HS-5 (cell line): Measurements from ENCODE around the gene TTC4.

Experiments used
- DNase-seq: peaks from one replicate; pipeline ENCODE4 v3.0.0-alpha.2; 2012; ENCODE audit warnings: low read depth

Gene TTC4

GRCh38 chr1:54715493-54716298 is at the start of gene TTC4:
TTC4 (plus strand) TSS chr1:54715861; CDS start chr1:54715909, 48 bp downstream.
- peak; percentile 67 for DNase-seq

DNA sequence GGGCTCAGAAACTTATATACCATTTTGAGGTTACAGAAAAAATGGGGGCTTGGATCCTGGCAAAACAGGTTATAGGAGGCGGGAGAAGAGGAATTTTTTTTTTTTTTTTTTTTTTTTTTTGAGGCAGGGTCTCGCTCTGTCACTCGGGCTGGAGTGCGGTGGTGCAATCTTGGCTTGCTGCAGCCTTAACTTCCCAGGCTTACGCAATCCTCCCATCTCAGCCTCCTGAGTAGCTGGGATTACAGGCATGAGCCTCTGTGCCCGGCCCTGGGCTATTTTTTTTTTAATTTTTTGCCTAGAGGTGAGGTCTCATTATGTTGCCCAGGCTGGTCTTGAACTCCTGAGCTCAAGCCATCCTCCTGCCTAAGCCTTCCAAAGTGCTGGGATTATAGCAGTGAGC is 49.3 kb upstream of the TTC4 start:
- DNase-seq = no peak

DNA sequence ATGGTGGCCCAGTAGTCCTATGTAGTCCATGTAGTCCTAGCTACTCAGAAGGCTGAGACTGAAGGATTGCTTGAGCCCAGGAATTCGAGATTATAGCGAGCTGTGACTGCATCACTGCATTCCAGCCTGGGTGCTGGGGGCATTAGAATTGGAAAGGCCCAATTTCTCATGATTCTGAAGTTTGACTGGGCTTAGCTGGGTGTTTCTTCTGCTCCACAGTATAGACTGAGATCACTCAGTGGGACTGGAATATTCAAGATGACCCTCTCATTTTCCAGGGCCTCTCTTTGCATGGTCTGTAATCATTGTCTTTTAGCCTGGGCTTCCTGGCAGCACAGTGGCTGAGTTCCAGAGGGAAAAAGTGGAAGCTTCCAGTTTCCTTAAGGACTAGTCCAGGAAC is 47.9 kb upstream of the TTC4 start:
- no peak for DNase-seq

- DNase-seq = no peak
Observed at GRCh38 chr1:54668567-54668966, 47.1 kb upstream of the TTC4 start.

GRCh38 chr1:54671985-54672608 is 43.6 kb upstream of the TTC4 start:
- peak; percentile 18 for DNase-seq

- no peak for DNase-seq
Observed at GRCh38 chr1:54678776-54679643, 36.7 kb upstream of the TTC4 start.

DNA sequence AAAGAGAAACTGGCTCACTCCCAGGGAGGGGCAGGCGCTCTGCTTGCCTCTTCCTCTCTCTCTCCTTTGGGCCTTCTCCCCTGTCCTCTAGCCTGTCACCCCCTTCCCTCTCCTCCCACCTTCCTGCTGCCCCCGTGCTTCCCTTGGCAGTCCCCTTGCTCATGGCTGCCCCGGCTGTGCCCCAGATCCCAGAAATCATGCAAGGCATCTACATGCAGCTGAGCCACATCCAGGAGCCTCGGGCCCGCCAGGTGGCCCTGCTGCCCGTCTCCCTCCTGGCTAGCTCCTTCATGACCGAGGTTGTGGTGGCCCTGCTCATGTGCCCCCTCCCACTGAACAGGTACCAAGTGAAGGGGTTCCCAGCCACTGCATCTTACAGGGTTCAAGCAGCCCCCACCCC is 36.0 kb upstream of the TTC4 start:
- no peak for DNase-seq

DNA sequence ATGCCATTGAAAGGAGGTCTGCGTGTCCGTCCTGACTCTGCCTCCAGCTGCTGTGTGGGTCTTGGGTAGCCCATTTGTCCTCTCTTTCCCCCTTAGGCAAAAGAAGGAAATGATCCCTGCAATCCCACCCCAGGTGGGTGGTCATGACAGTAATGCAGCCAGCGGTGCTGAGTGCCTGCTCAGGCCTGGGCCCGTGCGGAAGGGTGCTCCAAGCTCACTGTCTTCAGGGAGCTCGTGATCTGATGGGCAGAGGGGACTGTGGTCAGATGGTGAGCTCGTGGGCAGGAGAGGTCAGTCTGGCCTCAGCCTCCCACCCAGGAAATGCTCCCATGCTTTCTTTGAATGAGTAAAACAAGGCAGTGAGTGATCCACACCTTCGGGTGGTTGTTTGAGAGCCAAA is 35.3 kb upstream of the TTC4 start:
- no peak for DNase-seq

- no peak for DNase-seq
Observed at GRCh38 chr1:54681358-54681757, 34.3 kb upstream of the TTC4 start.

DNA sequence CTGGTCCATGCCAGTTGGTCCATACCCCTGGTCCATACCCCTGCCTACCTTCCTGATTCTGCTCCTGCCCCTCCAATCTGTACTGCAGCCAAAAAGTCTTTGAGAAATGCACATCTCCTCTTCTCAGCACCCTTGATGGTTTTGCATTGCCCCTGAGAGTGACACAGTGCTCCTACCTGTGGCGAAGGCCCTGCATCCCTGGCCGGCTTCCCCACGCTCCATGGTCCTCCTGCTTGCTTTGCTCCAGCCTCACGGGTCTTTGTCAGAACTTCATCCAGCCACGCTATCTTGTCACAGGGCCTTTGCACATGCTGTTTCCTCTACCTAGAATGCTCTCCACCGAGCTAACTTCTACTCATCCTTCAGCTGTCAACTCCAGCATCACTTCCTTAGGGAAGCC is 32.2 kb upstream of the TTC4 start:
- no peak for DNase-seq

DNA sequence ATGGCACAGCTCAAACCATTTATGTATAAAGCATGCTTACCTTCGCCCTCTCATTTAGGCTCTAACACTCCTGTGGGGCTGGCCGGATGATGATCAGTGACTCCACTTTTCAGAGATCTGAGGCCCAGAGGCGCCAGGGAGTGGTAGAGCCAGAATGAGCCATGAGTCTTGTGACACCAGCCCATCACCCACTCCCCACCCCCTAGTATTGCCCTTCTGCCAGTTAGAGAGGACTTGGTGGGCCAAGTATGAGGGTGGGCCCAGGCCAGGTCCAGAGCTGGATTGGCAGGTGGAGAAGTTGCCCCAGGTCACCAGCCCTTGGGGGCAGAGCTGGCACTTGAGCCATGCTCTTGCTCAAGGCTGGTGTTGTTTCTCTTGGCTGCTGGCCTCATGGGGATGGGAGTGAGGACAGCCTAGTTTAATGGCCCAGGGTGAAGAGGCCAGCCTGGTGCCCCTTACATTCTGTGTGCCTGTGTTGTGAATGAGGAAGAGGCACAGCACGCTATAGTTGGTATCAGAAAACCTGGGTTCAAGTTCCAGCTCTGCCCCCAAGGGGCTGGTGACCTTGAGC is 30.2 kb upstream of the TTC4 start:
- DNase-seq = no peak

- DNase-seq = no peak
Observed at GRCh38 chr1:54686155-54686554, 29.5 kb upstream of the TTC4 start.

DNA sequence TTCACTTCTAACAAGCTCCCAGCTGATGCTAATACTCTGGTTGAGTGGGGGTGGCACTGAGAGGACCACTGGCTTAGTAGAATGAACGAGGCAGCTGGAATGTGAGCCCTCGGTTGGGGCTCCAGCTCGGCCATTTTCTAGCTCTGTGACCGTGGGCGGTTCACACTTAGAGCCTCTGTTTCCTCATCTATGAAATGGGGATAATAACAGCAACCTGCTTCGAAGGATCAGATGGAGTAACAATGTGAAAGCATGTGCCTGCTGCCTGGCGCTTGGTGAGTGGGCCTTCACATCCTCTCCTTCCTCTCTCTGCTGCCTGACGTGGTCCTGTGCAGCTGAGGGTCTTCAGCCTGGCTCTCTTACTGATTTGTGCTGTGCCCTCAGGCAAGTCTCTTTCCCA is 20.9 kb upstream of the TTC4 start:
- no peak for DNase-seq

DNA sequence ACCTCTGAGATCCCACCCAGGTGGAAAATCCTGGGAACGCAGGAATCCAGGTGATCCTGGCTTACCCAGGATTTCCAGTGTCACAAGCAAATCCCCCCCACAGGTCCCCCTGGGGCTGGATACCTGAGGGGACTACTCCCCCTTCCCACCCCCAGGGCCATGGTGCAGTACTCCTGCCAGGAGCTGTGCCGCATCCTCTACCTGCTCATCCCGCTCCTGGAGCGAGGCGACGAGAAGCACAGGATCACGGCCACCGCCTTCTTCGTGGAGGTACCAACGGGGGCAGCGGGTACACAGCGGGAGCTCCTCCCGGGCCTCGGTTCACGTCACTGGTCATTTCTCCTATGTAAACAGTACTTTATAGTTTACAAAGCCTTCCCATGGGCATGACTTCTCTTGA is 20.4 kb upstream of the TTC4 start:
- no peak for DNase-seq

DNA sequence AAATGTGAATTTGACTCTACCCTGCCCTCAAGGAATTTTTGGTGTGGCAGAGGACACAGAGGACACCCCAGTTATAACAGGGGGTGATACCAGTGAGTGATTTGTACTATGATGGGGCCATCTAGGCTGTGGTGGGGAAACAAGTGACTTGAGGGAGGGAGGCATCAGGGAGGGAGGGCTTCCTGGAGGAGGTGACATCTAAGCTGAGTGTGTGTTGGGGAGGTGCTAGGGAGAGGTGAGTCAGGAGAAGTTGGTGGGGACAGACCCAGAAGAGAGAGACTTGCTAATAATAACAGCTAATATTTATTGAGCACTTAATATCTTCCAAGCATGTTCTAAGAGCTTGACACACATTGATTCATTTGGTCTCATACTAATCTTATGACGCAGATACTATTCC is 19.9 kb upstream of the TTC4 start:
- no peak for DNase-seq

- DNase-seq = no peak
Observed at GRCh38 chr1:54696262-54696661, 19.4 kb upstream of the TTC4 start.

- no peak for DNase-seq
Observed at GRCh38 chr1:54697896-54698295, 17.8 kb upstream of the TTC4 start.

GRCh38 chr1:54698346-54698745 is 17.3 kb upstream of the TTC4 start:
- no peak for DNase-seq

GRCh38 chr1:54699936-54700525 is 15.6 kb upstream of the TTC4 start:
- no peak for DNase-seq

- no peak for DNase-seq
Observed at GRCh38 chr1:54701066-54701465, 14.6 kb upstream of the TTC4 start.

DNA sequence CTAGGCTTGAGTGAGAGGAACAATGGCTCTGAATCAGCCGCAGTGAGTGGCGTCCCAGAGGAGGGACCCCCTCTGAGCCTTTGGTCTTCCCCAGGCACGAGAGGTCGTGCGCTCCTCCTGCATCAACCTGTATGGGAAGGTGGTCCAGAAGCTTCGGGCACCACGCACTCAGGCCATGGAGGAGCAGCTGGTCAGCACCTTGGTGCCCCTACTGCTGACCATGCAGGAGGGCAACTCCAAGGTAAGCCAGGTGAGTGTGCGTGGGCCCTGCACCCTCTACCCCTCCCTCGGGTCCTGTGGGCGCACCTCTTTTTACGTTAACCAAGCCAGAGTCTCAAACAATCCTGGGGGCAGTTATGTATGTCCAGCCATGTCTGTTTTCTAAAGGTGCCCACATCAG is 13.7 kb upstream of the TTC4 start:
- DNase-seq = no peak

GRCh38 chr1:54703471-54703870 is 12.2 kb upstream of the TTC4 start:
- DNase-seq = no peak
